ENCODE data around the gene THBS4.

Gene THBS4

DNA sequence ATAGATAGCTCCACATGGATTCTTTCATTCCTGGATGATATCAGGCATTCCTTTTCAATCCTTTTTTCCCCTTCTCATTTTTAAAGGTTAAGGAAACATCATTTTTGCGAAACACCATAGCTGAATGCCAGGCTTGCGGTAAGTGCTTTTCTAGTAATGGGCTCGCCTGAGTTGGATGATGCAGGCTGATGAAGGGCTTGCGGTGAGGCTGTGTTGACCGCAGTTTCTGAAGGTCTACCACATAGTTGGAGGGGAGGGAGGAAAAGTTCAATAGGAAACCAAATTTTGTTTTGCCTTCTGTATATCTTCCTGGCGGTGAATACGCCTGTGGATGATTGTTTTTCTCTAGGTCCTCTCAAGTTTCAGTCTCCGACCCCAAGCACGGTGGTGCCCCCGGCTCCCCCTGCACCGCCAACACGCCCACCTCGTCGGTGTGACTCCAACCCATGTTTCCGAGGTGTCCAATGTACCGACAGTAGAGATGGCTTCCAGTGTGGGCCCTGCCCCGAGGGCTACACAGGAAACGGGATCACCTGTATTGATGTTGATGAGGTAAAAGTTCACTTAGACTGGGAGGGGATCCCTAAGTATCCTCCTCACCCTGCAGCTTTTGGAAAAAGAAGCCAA, 24.3 kb downstream of the THBS4 start:
- no peak for DNase-seq (ENCODE audit: extremely low read depth, low read depth)
- TF ChIP-seq CTCF (IDR thresholded peaks at IDR 0.05; ENCODE audit: low read depth, low read length) = no peak

- no peak for DNase-seq (ENCODE audit: extremely low read depth, low read depth)
- TF ChIP-seq CTCF (IDR thresholded peaks at IDR 0.05; ENCODE audit: low read depth, low read length) = no peak
Measured at GRCh38 chr5:80060966-80061365, 25.8 kb downstream of the THBS4 start.

DNA sequence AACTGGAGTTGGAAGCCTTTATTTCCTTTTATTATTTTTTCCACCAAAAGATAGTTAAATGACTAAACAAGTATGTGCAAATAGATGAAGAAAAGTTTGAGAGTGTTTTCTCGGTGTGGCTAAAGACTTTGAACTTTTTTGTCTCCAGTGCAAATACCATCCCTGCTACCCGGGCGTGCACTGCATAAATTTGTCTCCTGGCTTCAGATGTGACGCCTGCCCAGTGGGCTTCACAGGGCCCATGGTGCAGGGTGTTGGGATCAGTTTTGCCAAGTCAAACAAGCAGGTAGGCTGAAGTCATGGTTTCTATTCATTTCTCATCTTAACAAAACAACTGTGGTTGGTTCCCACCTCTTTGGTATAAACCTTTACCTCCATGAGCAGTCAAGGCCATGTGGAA, 26.4 kb downstream of the THBS4 start:
- TF ChIP-seq CTCF (IDR thresholded peaks at IDR 0.05; ENCODE audit: low read depth, low read length) = no peak
- no peak for DNase-seq (ENCODE audit: extremely low read depth, low read depth)

DNA sequence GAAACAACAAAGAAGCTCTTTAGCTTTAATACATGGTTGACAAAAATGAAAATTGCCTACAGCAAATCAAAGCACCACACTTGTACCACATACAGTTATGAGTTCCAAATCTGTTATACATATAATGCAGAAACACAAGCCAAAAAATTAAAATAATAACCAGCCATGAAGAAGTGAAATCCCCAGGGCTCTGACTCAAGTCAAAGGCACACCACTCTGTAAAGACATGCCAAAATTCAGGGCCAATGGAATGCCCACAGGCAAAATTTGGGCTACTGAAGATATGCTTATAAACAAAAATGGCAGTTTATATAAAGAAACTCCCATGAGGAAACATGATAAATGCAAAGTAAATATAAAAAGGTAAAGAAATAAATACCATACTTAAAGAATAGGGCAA, 29.0 kb downstream of the THBS4 start:
- no peak for TF ChIP-seq CTCF (IDR thresholded peaks at IDR 0.05; ENCODE audit: low read depth, low read length)
- no peak for DNase-seq (ENCODE audit: extremely low read depth, low read depth)

- no peak for DNase-seq (ENCODE audit: extremely low read depth, low read depth)
- no peak for TF ChIP-seq CTCF (IDR thresholded peaks at IDR 0.05; ENCODE audit: low read depth, low read length)
Measured at GRCh38 chr5:80067016-80067415, 31.9 kb downstream of the THBS4 start.

- no peak for TF ChIP-seq CTCF (IDR thresholded peaks at IDR 0.05; ENCODE audit: low read depth, low read length)
- DNase-seq (ENCODE audit: extremely low read depth, low read depth) = no peak
Measured at GRCh38 chr5:80067531-80068245, 32.5 kb downstream of the THBS4 start.

DNA sequence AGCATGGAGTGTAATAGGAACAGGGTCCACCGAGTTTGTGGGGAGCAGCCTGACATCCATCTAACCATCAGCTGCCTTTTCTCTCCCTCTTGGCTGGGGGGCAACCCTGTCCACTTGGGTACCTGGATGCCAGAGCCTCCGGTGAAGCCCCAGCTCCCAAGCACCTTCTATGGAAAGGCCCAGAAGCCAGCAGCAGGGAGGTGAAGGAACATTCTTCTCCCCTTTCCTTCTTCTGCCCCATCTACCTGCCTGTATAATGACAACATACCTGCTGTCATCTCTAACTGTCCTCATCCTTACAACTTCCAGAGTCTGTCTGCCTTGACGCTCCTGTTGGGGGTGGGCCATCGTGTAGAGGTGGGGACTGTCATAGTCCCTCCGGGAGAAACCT, 33.1 kb downstream of the THBS4 start:
- DNase-seq (ENCODE audit: extremely low read depth, low read depth) = no peak
- TF ChIP-seq CTCF (IDR thresholded peaks at IDR 0.05; ENCODE audit: low read depth, low read length) = no peak

Measured in AG09319 (cell line).